Body of pancreas (tissue), 4 donors: ENCODE measurements around the gene GRK1. TPM values are rescaled to one million over a fixed set of nuclear protein-coding genes. Genes with fewer than 3 reads are reported as not detected.

ENCODE experiments used
- ATAC-seq: fragments of 150-250 bp; one replicate; pipeline ENCODE4 v1.9.1; 2016
- DNase-seq, 4 donors: peaks; one replicate each; pipeline ENCODE4 v3.0.0-alpha.2; 2019
- H3K27ac ChIP-seq, 4 donors: fragments of 200-600 bp; sonication (generic); 1 replicate in 3 of 4; 2 replicates in 1 of 4; pipeline versions ENCODE4 v1.5.1 to v1.6.1; 2016 to 2019; ENCODE audit warnings: mild to moderate bottlenecking in 1 of 4, mixed read lengths in 1 of 4, moderate library complexity in 1 of 4
- H3K27me3 ChIP-seq, 2 donors: fragments of 200-600 bp; sonication (generic); one replicate each; pipeline ENCODE4 v1.6.0; 2016; ENCODE audit warnings: mild to moderate bottlenecking in 1 of 2
- H3K36me3 ChIP-seq, 2 donors: fragments of 200-600 bp; sonication (generic); replicated peaks in 1 of 2; 2 replicates each; pipeline ENCODE4 v1.5.1; 2016; ENCODE audit warnings: low read depth in 2 of 2; ENCODE audit not compliant: insufficient read depth in 1 of 2
- H3K4me1 ChIP-seq: fragments of 200-600 bp; sonication (generic); one replicate; pipeline ENCODE4 v1.6.0; 2016
- H3K4me3 ChIP-seq, 2 donors: fragments of 200-600 bp; sonication (generic); 1 replicate in 1 of 2; 2 replicates in 1 of 2; pipeline ENCODE4 v1.5.1; 2016 to 2019
- H3K9me3 ChIP-seq, 3 donors: fragments of 200-600 bp; sonication (generic); 1 replicate in 2 of 3; 2 replicates in 1 of 3; pipeline ENCODE4 v1.5.1; 2016
- CTCF ChIP-seq, 7 experiments: fragments of 450-650 bp in 4 of 7; fragments of 200-600 bp in 3 of 7; sonication (generic) in 3 of 7; IDR thresholded peaks; one replicate each; pipeline ENCODE4 v1.5.1; 2016 to 2019; ENCODE audit warnings: antibody characterized with exemption in 7 of 7
- POLR2A ChIP-seq, 3 donors: fragments of 450-650 bp; IDR thresholded peaks; one replicate each; pipeline ENCODE4 v1.6.1; 2016; ENCODE audit warnings: antibody characterized with exemption in 3 of 3, mild to moderate bottlenecking in 2 of 3
- WGBS, 2 donors: methylation state at CpG; one replicate each; pipeline ENCODE4 v1.1.5; 2017; 5-methylcytosine and 5-hydroxymethylcytosine counted together
- intact Hi-C: fragments of 100-400 bp; cut with DNase I; formaldehyde crosslinking; loops from one replicate; pipeline ENCODE4 v1.15.1; 2023
- total RNA-seq, 2 donors: library from RNA; depleted of rRNA; stranded (reverse); fragments of >200 nt; gene quantifications; one replicate each; pipeline ENCODE4 v1.1.0, GENCODE V29; 2016

Gene GRK1
- total RNA-seq, 2 donors from 2014 or later: not detected

- no peak overlapping the region for H3K4me3 ChIP-seq
- intact Hi-C loops: no loop called here
- 39 to 53% methylated on average over 32 to 42 of the region's 42 CpGs for WGBS, 2 donors
- TF ChIP-seq POLR2A (IDR thresholded peaks at IDR 0.05): peak in 1 of 3 donors; percentile 33
- TF ChIP-seq CTCF (IDR thresholded peaks at IDR 0.05): no peak
- ATAC-seq (peak; percentile 98), DNase-seq (peak; percentile 96 to 98 (median 98))
- peaks cover 16% of the 10 kb centered on the region for H3K4me1 ChIP-seq
- H3K27ac ChIP-seq: peak overlapping the region; percentile 54 to 85 (median 81)
- no peaks in the 10 kb centered on the region for H3K36me3 ChIP-seq
- no peaks in the 10 kb centered on the region for H3K9me3 ChIP-seq
- H3K27me3 ChIP-seq: no peaks in the 10 kb centered on the region
These were observed 19.4 kb upstream of the GRK1 start for GRCh38 chr13:113647351-113648215.

GRCh38 chr13:113648216-113648610 is 18.8 kb upstream of the GRK1 start:
- no peaks in the 10 kb centered on the region for H3K9me3 ChIP-seq
- H3K4me3 ChIP-seq: no peak overlapping the region
- no peaks in the 10 kb centered on the region for H3K27me3 ChIP-seq
- DNase-seq (peak in 2 of 4 donors; percentile 4 to 10), ATAC-seq (no peak)
- no peaks in the 10 kb centered on the region for H3K36me3 ChIP-seq
- intact Hi-C loops: no loop called here
- TF ChIP-seq CTCF (IDR thresholded peaks at IDR 0.05): no peak
- no peak for TF ChIP-seq POLR2A (IDR thresholded peaks at IDR 0.05)
- 85% methylated on average over 12 to 13 of the region's 13 CpGs for WGBS, 2 donors
- peaks cover 16% of the 10 kb centered on the region for H3K4me1 ChIP-seq
- H3K27ac ChIP-seq: peak overlapping the region in 3 of 4 donors; percentile 77 to 85 (median 85)

GRCh38 chr13:113649212-113649611 is 17.8 kb upstream of the GRK1 start:
- H3K4me3 ChIP-seq: no peak overlapping the region

GRCh38 chr13:113650275-113650674 is 16.7 kb upstream of the GRK1 start:
- intact Hi-C loops: no loop called here
- 91 to 96% methylated on average over 15 of the region's 15 CpGs for WGBS, 2 donors
- Histone ChIP-seq H3K27me3 (no peaks in the 10 kb centered on the region), H3K9me3 (no peaks in the 10 kb centered on the region), H3K4me1 (peaks cover 16% of the 10 kb centered on the region), H3K27ac (no peak overlapping the region), H3K4me3 (no peak overlapping the region), H3K36me3 (no peaks in the 10 kb centered on the region)
- TF ChIP-seq CTCF (IDR thresholded peaks at IDR 0.05) (no peak), POLR2A (IDR thresholded peaks at IDR 0.05) (no peak)
- no peak for ATAC-seq
- DNase-seq: peak in 2 of 4 donors; percentile 2 to 5

More at GRCh38 chr13:113649212-113649611, 17.8 kb upstream of the GRK1 start:
- intact Hi-C loops: no loop called here
- H3K36me3 ChIP-seq: no peaks in the 10 kb centered on the region
- H3K27ac ChIP-seq: no peak overlapping the region
- ATAC-seq (no peak), DNase-seq (peak in 2 of 4 donors; percentile 2 to 6)
- H3K9me3 ChIP-seq: no peaks in the 10 kb centered on the region
- TF ChIP-seq CTCF (IDR thresholded peaks at IDR 0.05) (no peak), POLR2A (IDR thresholded peaks at IDR 0.05) (no peak)
- H3K27me3 ChIP-seq: no peaks in the 10 kb centered on the region
- 81 to 87% methylated on average over 16 to 17 of the region's 17 CpGs for WGBS, 2 donors
- H3K4me1 ChIP-seq: peaks cover 16% of the 10 kb centered on the region
